ENCODE results near the gene ZNF821.

Gene ZNF821

DNA sequence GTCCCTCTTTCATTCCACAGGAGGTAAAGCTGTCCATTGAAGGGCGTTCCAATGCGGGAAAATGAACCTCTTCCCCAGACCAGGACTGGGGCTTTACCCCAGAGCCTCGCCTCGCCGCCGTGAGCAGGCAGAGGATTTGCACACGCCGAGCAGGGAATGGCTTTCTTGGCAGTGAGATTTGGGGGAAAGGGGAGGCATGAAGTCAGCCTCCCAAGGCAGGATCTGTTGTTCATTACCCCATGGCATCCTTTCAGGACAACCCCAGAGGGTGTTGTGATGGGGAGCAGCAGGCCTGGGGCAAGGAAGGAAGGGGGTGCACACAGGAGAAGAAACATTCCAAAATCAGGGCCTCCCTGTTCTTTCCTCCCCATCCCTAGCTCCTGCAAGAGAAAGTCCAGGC lies 32.2 kb downstream of the ZNF821 start:
- Histone ChIP-seq H3K9ac (ENCODE audit: low read length) (no peak overlapping the region; the same call in 1 of the 2 replicates), H3K9me2 (replicated peaks; ENCODE audit: insufficient read depth, low read length) (no peaks in the 10 kb centered on the region), H3K36me3 (replicated peaks; ENCODE audit: insufficient read depth, low read length) (0 out of 2 replicates have a peak, but pooled peaks cover 7% of the 10 kb centered on the region), H3K9me3 (replicated peaks; ENCODE audit: insufficient read depth, low read length) (no peaks in the 10 kb centered on the region), H2AFZ (ENCODE audit: low read length) (no peak overlapping the region), H3K27me3 (replicated peaks; ENCODE audit: insufficient read depth, low read length) (no peaks in the 10 kb centered on the region), H4K20me1 (ENCODE audit: insufficient read depth, low read length) (no peaks in the 10 kb centered on the region), H3K79me2 (ENCODE audit: low read length) (peaks cover 96% of the 10 kb centered on the region), H3K4me1 (ENCODE audit: low read length) (peaks cover 53% of the 10 kb centered on the region), H3K4me3 (ENCODE audit: low read length) (no peak overlapping the region), H3K27ac (ENCODE audit: low read length) (peak overlapping the region; percentile 92; the same call in 1 of the 2 replicates), H3F3A (ENCODE audit: insufficient read depth, low read length) (peaks cover 30% of the 10 kb centered on the region), H3K4me2 (ENCODE audit: low read depth, low read length) (no peak overlapping the region)
- no peak for DNase-seq
- no peak for TF ChIP-seq EZH2phosphoT487 (IDR thresholded peaks at IDR 0.05; ENCODE audit: low read length)
- no peak for TF ChIP-seq EZH2 (optimal IDR thresholded peaks at IDR 0.05; ENCODE audit: low read depth, low read length)
- TF ChIP-seq, protein P1, sequence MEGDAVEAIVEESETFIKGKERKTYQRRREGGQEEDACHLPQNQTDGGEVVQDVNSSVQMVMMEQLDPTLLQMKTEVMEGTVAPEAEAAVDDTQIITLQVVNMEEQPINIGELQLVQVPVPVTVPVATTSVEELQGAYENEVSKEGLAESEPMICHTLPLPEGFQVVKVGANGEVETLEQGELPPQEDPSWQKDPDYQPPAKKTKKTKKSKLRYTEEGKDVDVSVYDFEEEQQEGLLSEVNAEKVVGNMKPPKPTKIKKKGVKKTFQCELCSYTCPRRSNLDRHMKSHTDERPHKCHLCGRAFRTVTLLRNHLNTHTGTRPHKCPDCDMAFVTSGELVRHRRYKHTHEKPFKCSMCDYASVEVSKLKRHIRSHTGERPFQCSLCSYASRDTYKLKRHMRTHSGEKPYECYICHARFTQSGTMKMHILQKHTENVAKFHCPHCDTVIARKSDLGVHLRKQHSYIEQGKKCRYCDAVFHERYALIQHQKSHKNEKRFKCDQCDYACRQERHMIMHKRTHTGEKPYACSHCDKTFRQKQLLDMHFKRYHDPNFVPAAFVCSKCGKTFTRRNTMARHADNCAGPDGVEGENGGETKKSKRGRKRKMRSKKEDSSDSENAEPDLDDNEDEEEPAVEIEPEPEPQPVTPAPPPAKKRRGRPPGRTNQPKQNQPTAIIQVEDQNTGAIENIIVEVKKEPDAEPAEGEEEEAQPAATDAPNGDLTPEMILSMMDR (IDR thresholded peaks at IDR 0.05; ENCODE audit: low read length): no peak

DNA sequence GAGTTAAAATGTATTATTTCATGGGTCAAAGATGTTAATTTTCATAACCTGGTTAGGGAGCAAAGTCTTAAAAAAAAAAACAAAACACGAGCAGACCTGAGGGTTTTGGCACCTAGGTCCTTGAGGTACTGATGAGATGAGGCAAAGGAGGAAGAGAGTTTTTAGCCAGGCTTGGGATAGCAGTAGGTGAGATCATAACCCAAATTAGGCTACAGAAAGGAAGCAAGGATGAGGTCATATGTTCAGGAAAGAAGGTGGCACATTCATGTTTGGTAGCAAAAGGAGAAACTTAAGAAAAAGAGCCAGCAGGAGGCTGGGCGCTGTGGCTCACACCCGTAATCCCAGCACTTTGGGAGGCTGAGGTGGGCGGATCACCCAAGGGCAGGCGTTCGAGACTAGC lies 35.4 kb downstream of the ZNF821 start:
- H2AFZ ChIP-seq (ENCODE audit: low read length): no peak overlapping the region
- no peak for DNase-seq
- no peaks in the 10 kb centered on the region for H4K20me1 ChIP-seq (ENCODE audit: insufficient read depth, low read length)
- H3K27ac ChIP-seq (ENCODE audit: low read length): peak overlapping the region; percentile 93; the same call in 1 of the 2 replicates
- H3K79me2 ChIP-seq (ENCODE audit: low read length): peaks cover 85% of the 10 kb centered on the region
- peaks cover 51% of the 10 kb centered on the region for H3F3A ChIP-seq (ENCODE audit: insufficient read depth, low read length)
- H3K27me3 ChIP-seq (replicated peaks; ENCODE audit: insufficient read depth, low read length): no peaks in the 10 kb centered on the region
- peak overlapping the region; percentile 28 for H3K4me2 ChIP-seq (ENCODE audit: low read depth, low read length)
- H3K9me2 ChIP-seq (replicated peaks; ENCODE audit: insufficient read depth, low read length): no peaks in the 10 kb centered on the region
- H3K36me3 ChIP-seq (replicated peaks; ENCODE audit: insufficient read depth, low read length): 0 out of 2 replicates have a peak, but pooled peaks cover 7% of the 10 kb centered on the region
- no peak overlapping the region for H3K9ac ChIP-seq (ENCODE audit: low read length)
- H3K4me3 ChIP-seq (ENCODE audit: low read length): no peak overlapping the region
- TF ChIP-seq EZH2phosphoT487 (IDR thresholded peaks at IDR 0.05; ENCODE audit: low read length) (no peak), EZH2 (optimal IDR thresholded peaks at IDR 0.05; ENCODE audit: low read depth, low read length) (no peak)
- TF ChIP-seq, protein P1 (IDR thresholded peaks at IDR 0.05; ENCODE audit: low read length): no peak
- peaks cover 51% of the 10 kb centered on the region for H3K4me1 ChIP-seq (ENCODE audit: low read length)
- H3K9me3 ChIP-seq (replicated peaks; ENCODE audit: insufficient read depth, low read length): no peaks in the 10 kb centered on the region

DNA sequence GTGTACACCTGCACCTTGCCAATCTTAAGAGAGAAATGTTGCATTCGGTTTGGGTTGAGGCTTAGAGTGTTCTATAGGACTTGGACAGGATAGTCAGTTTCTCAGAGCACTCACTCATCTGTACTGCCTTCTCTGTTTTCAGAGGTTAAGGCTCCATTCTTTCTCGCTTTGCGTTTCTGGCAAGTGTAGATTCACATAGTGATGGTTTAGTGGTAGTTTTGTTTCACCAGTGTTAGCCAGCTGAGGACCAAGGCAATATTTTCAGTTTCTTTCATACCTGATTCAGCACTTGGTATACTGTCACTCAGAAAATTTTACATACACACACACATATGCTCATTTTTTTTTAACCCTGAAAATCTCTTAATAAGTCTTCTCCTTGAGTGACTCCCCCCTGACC lies 36.9 kb downstream of the ZNF821 start:
- Histone ChIP-seq H3K9me2 (replicated peaks; ENCODE audit: insufficient read depth, low read length) (no peaks in the 10 kb centered on the region), H3K79me2 (ENCODE audit: low read length) (peaks cover 74% of the 10 kb centered on the region), H3K9me3 (replicated peaks; ENCODE audit: insufficient read depth, low read length) (no peaks in the 10 kb centered on the region), H4K20me1 (ENCODE audit: insufficient read depth, low read length) (no peaks in the 10 kb centered on the region), H3K4me1 (ENCODE audit: low read length) (peaks cover 53% of the 10 kb centered on the region), H3F3A (ENCODE audit: insufficient read depth, low read length) (peaks cover 46% of the 10 kb centered on the region), H2AFZ (ENCODE audit: low read length) (no peak overlapping the region), H3K9ac (ENCODE audit: low read length) (peak overlapping the region; percentile 97), H3K4me2 (ENCODE audit: low read depth, low read length) (peak overlapping the region; percentile 87), H3K4me3 (ENCODE audit: low read length) (peak overlapping the region; percentile 98), H3K27ac (ENCODE audit: low read length) (peak overlapping the region; percentile 93), H3K36me3 (replicated peaks; ENCODE audit: insufficient read depth, low read length) (0 out of 2 replicates have a peak, but pooled peaks cover 7% of the 10 kb centered on the region), H3K27me3 (replicated peaks; ENCODE audit: insufficient read depth, low read length) (no peaks in the 10 kb centered on the region)
- TF ChIP-seq, protein P1 (IDR thresholded peaks at IDR 0.05; ENCODE audit: low read length): no peak
- TF ChIP-seq EZH2 (optimal IDR thresholded peaks at IDR 0.05; ENCODE audit: low read depth, low read length) (no peak), EZH2phosphoT487 (IDR thresholded peaks at IDR 0.05; ENCODE audit: low read length) (no peak)
- DNase-seq: peak; percentile 65
